ENCODE data around the gene PRR19.
A peak's percentile ranks its signal among the peaks of the same experiment; 100 is the strongest.

The PRR19 gene

GRCh38 chr19:42292963-42293362 lies 9.0 kb upstream of the PRR19 start:
- H2BK120ac ChIP-seq (ENCODE audit: low read depth, low read length) = no peak overlapping the region

GRCh38 chr19:42293540-42293939 lies 8.4 kb upstream of the PRR19 start:
- H3K27ac ChIP-seq (replicated peaks; ENCODE audit: low read length) = no peak overlapping the region
- no peak overlapping the region for H2BK120ac ChIP-seq (ENCODE audit: low read depth, low read length)
- H3K9ac ChIP-seq (ENCODE audit: low read depth, low read length, poor library complexity) = no peak overlapping the region
- no peak overlapping the region for H2AK5ac ChIP-seq (ENCODE audit: low read depth, low read length)
- peaks cover 73 to 94% of the 10 kb centered on the region in 2 donors for H3K36me3 ChIP-seq (replicated peaks in 1 of 2; ENCODE audit: control insufficient read depth in 2 of 2, insufficient read depth in 2 of 2, low read length in 2 of 2)
- no peak overlapping the region for H4K8ac ChIP-seq (ENCODE audit: low read depth, low read length)
- peak overlapping the region; percentile 12 for H3K23ac ChIP-seq (ENCODE audit: low read depth, low read length, poor library complexity)
- H3K14ac ChIP-seq (ENCODE audit: low read length) = no peak overlapping the region
- no peak overlapping the region for H4K91ac ChIP-seq (ENCODE audit: low read depth, low read length, poor library complexity)
- H2BK15ac ChIP-seq (ENCODE audit: low read length) = no peak overlapping the region
- no peak overlapping the region for H3K18ac ChIP-seq (ENCODE audit: low read length)
- H3K79me1 ChIP-seq (ENCODE audit: low read depth, low read length) = peaks cover 14% of the 10 kb centered on the region
- no CpG with 5 or more reads among the region's 17 CpGs for WGBS, 2 donors (ENCODE audit: extremely low coverage in 2 of 2, insufficient read length in 2 of 2, insufficient replicate concordance in 1 of 2)
- no peaks in the 10 kb centered on the region for H3K27me3 ChIP-seq (ENCODE audit: control insufficient read depth in 3 of 3, insufficient read depth in 3 of 3, low read depth in 1 of 3, low read length in 3 of 3)
- H2BK5ac ChIP-seq (ENCODE audit: low read length) = no peak overlapping the region
- H2AFZ ChIP-seq (ENCODE audit: low read length) = no peak overlapping the region
- no peaks in the 10 kb centered on the region for H3K4me1 ChIP-seq (ENCODE audit: control insufficient read depth in 2 of 2, insufficient read depth in 1 of 2, low read depth in 1 of 2, low read length in 2 of 2)
- no peak overlapping the region for H2BK12ac ChIP-seq (ENCODE audit: low read length)
- no peak for DNase-seq (ENCODE audit: low spot score)
- no peak overlapping the region for H3K4ac ChIP-seq (ENCODE audit: low read length)
- no peaks in the 10 kb centered on the region for H3K9me3 ChIP-seq (replicated peaks in 1 of 2; ENCODE audit: control insufficient read depth in 2 of 2, insufficient read depth in 1 of 2, low read depth in 1 of 2, low read length in 2 of 2)
- no peak overlapping the region for H3K4me3 ChIP-seq (ENCODE audit: low read length in 2 of 2)
- no peak overlapping the region for H3K4me2 ChIP-seq (ENCODE audit: insufficient read depth, low read length, poor library complexity, severe bottlenecking)

More at GRCh38 chr19:42292963-42293362, 9.0 kb upstream of the PRR19 start:
- Histone ChIP-seq H3K23ac (ENCODE audit: low read depth, low read length, poor library complexity) (no peak overlapping the region), H3K4ac (ENCODE audit: low read length) (no peak overlapping the region), H2AK5ac (ENCODE audit: low read depth, low read length) (no peak overlapping the region), H2AFZ (ENCODE audit: low read length) (no peak overlapping the region), H3K36me3 (replicated peaks in 1 of 2; ENCODE audit: control insufficient read depth in 2 of 2, insufficient read depth in 2 of 2, low read length in 2 of 2) (peaks cover 76 to 94% of the 10 kb centered on the region in 2 donors), H2BK15ac (ENCODE audit: low read length) (no peak overlapping the region), H3K14ac (ENCODE audit: low read length) (no peak overlapping the region), H3K27me3 (ENCODE audit: control insufficient read depth in 3 of 3, insufficient read depth in 3 of 3, low read depth in 1 of 3, low read length in 3 of 3) (no peaks in the 10 kb centered on the region), H3K4me3 (ENCODE audit: low read length in 2 of 2) (no peak overlapping the region), H4K91ac (ENCODE audit: low read depth, low read length, poor library complexity) (no peak overlapping the region), H3K27ac (replicated peaks; ENCODE audit: low read length) (peak overlapping the region; percentile 6), H3K9ac (ENCODE audit: low read depth, low read length, poor library complexity) (no peak overlapping the region), H3K4me1 (ENCODE audit: control insufficient read depth in 2 of 2, insufficient read depth in 1 of 2, low read depth in 1 of 2, low read length in 2 of 2) (no peaks in the 10 kb centered on the region), H2BK12ac (ENCODE audit: low read length) (no peak overlapping the region), H3K79me1 (ENCODE audit: low read depth, low read length) (peaks cover 14% of the 10 kb centered on the region), H3K18ac (ENCODE audit: low read length) (no peak overlapping the region), H3K4me2 (ENCODE audit: insufficient read depth, low read length, poor library complexity, severe bottlenecking) (no peak overlapping the region), H4K8ac (ENCODE audit: low read depth, low read length) (peak overlapping the region; percentile 9), H2BK5ac (ENCODE audit: low read length) (peak overlapping the region; percentile 77), H3K9me3 (replicated peaks in 1 of 2; ENCODE audit: control insufficient read depth in 2 of 2, insufficient read depth in 1 of 2, low read depth in 1 of 2, low read length in 2 of 2) (no peaks in the 10 kb centered on the region)
- no peak for DNase-seq (ENCODE audit: low spot score)
- no CpG with 5 or more reads among the region's 14 CpGs for WGBS, 2 donors (ENCODE audit: extremely low coverage in 2 of 2, insufficient read length in 2 of 2, insufficient replicate concordance in 1 of 2)

GRCh38 chr19:42293948-42294347 lies 8.0 kb upstream of the PRR19 start:
- WGBS, 2 donors (ENCODE audit: extremely low coverage in 2 of 2, insufficient read length in 2 of 2, insufficient replicate concordance in 1 of 2) = no CpG with 5 or more reads among the region's 15 CpGs
- Histone ChIP-seq H3K36me3 (replicated peaks in 1 of 2; ENCODE audit: control insufficient read depth in 2 of 2, insufficient read depth in 2 of 2, low read length in 2 of 2) (peaks cover 69 to 92% of the 10 kb centered on the region in 2 donors), H2AFZ (ENCODE audit: low read length) (no peak overlapping the region)

GRCh38 chr19:42294471-42295137 lies 7.3 kb upstream of the PRR19 start:
- Histone ChIP-seq H3K36me3 (replicated peaks in 1 of 2; ENCODE audit: control insufficient read depth in 2 of 2, insufficient read depth in 2 of 2, low read length in 2 of 2) (peaks cover 63 to 92% of the 10 kb centered on the region in 2 donors), H3K79me1 (ENCODE audit: low read depth, low read length) (peaks cover 11% of the 10 kb centered on the region), H4K91ac (ENCODE audit: low read depth, low read length, poor library complexity) (no peak overlapping the region), H3K18ac (ENCODE audit: low read length) (no peak overlapping the region), H3K23ac (ENCODE audit: low read depth, low read length, poor library complexity) (no peak overlapping the region), H3K4me2 (ENCODE audit: insufficient read depth, low read length, poor library complexity, severe bottlenecking) (no peak overlapping the region), H3K9ac (ENCODE audit: low read depth, low read length, poor library complexity) (no peak overlapping the region), H2BK120ac (ENCODE audit: low read depth, low read length) (no peak overlapping the region), H3K4me1 (ENCODE audit: control insufficient read depth in 2 of 2, insufficient read depth in 1 of 2, low read depth in 1 of 2, low read length in 2 of 2) (no peaks in the 10 kb centered on the region), H3K27ac (replicated peaks; ENCODE audit: low read length) (no peak overlapping the region), H2BK5ac (ENCODE audit: low read length) (peak overlapping the region; percentile 39), H3K14ac (ENCODE audit: low read length) (no peak overlapping the region), H2BK12ac (ENCODE audit: low read length) (no peak overlapping the region), H3K4me3 (ENCODE audit: low read length in 2 of 2) (peak overlapping the region in 1 of 2 donors; percentile 18), H3K27me3 (ENCODE audit: control insufficient read depth in 3 of 3, insufficient read depth in 3 of 3, low read depth in 1 of 3, low read length in 3 of 3) (no peaks in the 10 kb centered on the region), H2AFZ (ENCODE audit: low read length) (no peak overlapping the region), H2AK5ac (ENCODE audit: low read depth, low read length) (no peak overlapping the region), H2BK15ac (ENCODE audit: low read length) (no peak overlapping the region), H3K9me3 (replicated peaks in 1 of 2; ENCODE audit: control insufficient read depth in 2 of 2, insufficient read depth in 1 of 2, low read depth in 1 of 2, low read length in 2 of 2) (no peaks in the 10 kb centered on the region), H3K4ac (ENCODE audit: low read length) (no peak overlapping the region), H4K8ac (ENCODE audit: low read depth, low read length) (no peak overlapping the region)
- no peak for DNase-seq (ENCODE audit: low spot score)
- WGBS, 2 donors (ENCODE audit: extremely low coverage in 2 of 2, insufficient read length in 2 of 2, insufficient replicate concordance in 1 of 2) = no CpG with 5 or more reads among the region's 24 CpGs

More at GRCh38 chr19:42293948-42294347, 8.0 kb upstream of the PRR19 start:
- no peak overlapping the region for H3K18ac ChIP-seq (ENCODE audit: low read length)
- no peak for DNase-seq (ENCODE audit: low spot score)
- H3K27ac ChIP-seq (replicated peaks; ENCODE audit: low read length) = no peak overlapping the region
- no peak overlapping the region for H2BK15ac ChIP-seq (ENCODE audit: low read length)
- peak overlapping the region; percentile 12 for H3K23ac ChIP-seq (ENCODE audit: low read depth, low read length, poor library complexity)
- no peak overlapping the region for H2BK12ac ChIP-seq (ENCODE audit: low read length)
- no peak overlapping the region for H4K91ac ChIP-seq (ENCODE audit: low read depth, low read length, poor library complexity)
- H3K4ac ChIP-seq (ENCODE audit: low read length) = no peak overlapping the region
- no peaks in the 10 kb centered on the region for H3K4me1 ChIP-seq (ENCODE audit: control insufficient read depth in 2 of 2, insufficient read depth in 1 of 2, low read depth in 1 of 2, low read length in 2 of 2)
- H2AK5ac ChIP-seq (ENCODE audit: low read depth, low read length) = peak overlapping the region; percentile 37
- no peak overlapping the region for H3K4me3 ChIP-seq (ENCODE audit: low read length in 2 of 2)
- H3K9ac ChIP-seq (ENCODE audit: low read depth, low read length, poor library complexity) = peak overlapping the region; percentile 60
- no peak overlapping the region for H4K8ac ChIP-seq (ENCODE audit: low read depth, low read length)
- no peak overlapping the region for H2BK120ac ChIP-seq (ENCODE audit: low read depth, low read length)
- H3K4me2 ChIP-seq (ENCODE audit: insufficient read depth, low read length, poor library complexity, severe bottlenecking) = no peak overlapping the region
- H3K79me1 ChIP-seq (ENCODE audit: low read depth, low read length) = peaks cover 13% of the 10 kb centered on the region
- H2BK5ac ChIP-seq (ENCODE audit: low read length) = peak overlapping the region; percentile 39
- H3K27me3 ChIP-seq (ENCODE audit: control insufficient read depth in 3 of 3, insufficient read depth in 3 of 3, low read depth in 1 of 3, low read length in 3 of 3) = no peaks in the 10 kb centered on the region
- no peak overlapping the region for H3K14ac ChIP-seq (ENCODE audit: low read length)
- no peaks in the 10 kb centered on the region for H3K9me3 ChIP-seq (replicated peaks in 1 of 2; ENCODE audit: control insufficient read depth in 2 of 2, insufficient read depth in 1 of 2, low read depth in 1 of 2, low read length in 2 of 2)
